OCI-LY3 (cell line): ENCODE measurements around the gene SMTNL2.
"Not testable (repeated sequence)": the region's sequence is repeated elsewhere in the genome, so short reads cannot be mapped to it uniquely, and the experiment has no call there.

Source experiments
- H2AFZ ChIP-seq: fragments of 200-600, 300-600 bp; shearing (Covaris generic); 2 replicates; pipeline ENCODE4 v1.6.0; 2014; ENCODE audit warnings: antibody characterized with exemption, low read depth, low read length
- H3K27ac ChIP-seq: fragments of 200-600, 300-600 bp; sonication (generic); 2 replicates; pipeline ENCODE4 v1.5.1; 2014; ENCODE audit warnings: mild to moderate bottlenecking, low read length, moderate library complexity, mixed read lengths
- H3K27me3 ChIP-seq: fragments of 200-600, 300-600 bp; sonication (generic); 2 replicates; pipeline ENCODE4 v1.6.1; 2014; ENCODE audit warnings: low read depth, low read length, mixed read lengths
- H3K36me3 ChIP-seq: fragments of 200-600, 300-600 bp; sonication (generic); replicated peaks from 2 replicates; pipeline ENCODE3; 2014; ENCODE audit warnings: low read depth, low read length, mixed read lengths
- H3K4me1 ChIP-seq: fragments of 300-600, 200-600 bp; sonication (generic); 2 replicates; pipeline ENCODE4 v1.6.1; 2014; ENCODE audit warnings: low read length, mixed read lengths
- H3K4me2 ChIP-seq: fragments of 200-600, 300-600 bp; sonication (generic); 2 replicates; pipeline ENCODE4 v1.6.1; 2014; ENCODE audit warnings: low read length, mixed read lengths
- H3K4me3 ChIP-seq: fragments of 300-600, 200-600 bp; sonication (generic); 2 replicates; pipeline ENCODE4 v1.5.1; 2014; ENCODE audit warnings: antibody characterized with exemption, mild to moderate bottlenecking, low read length, moderate library complexity
- H3K79me2 ChIP-seq: fragments of 300-600, 200-600 bp; shearing (Covaris generic); 2 replicates; pipeline ENCODE4 v1.6.1; 2014; ENCODE audit warnings: mild to moderate bottlenecking, low read length, mixed read lengths
- H3K9ac ChIP-seq: fragments of 300-600, 200-600 bp; shearing (Covaris generic); 2 replicates; pipeline ENCODE4 v1.6.0; 2014; ENCODE audit warnings: mild to moderate bottlenecking, low read length, moderate library complexity
- H3K9me3 ChIP-seq: fragments of 200-600, 300-600 bp; shearing (Covaris generic); 2 replicates; pipeline ENCODE4 v1.6.1; 2014; ENCODE audit warnings: low read length, mixed read lengths; ENCODE audit not compliant: insufficient read depth
- H4K20me1 ChIP-seq: fragments of 200-600, 300-600 bp; sonication (generic); 2 replicates; pipeline ENCODE4 v1.6.1; 2016; ENCODE audit warnings: low read length, mixed read lengths; ENCODE audit not compliant: insufficient read depth
- EZH2phosphoT487 ChIP-seq: fragments of 200-600 bp; shearing (Covaris generic); IDR thresholded peaks from 2 replicates; pipeline ENCODE4 v1.6.1; 2018; ENCODE audit warnings: antibody characterized with exemption, mixed run types, low read depth
- TF ChIP-seq, protein P1 (sequence below): fragments of 200-600, 300-600 bp; sonication (generic); IDR thresholded peaks from 2 replicates; pipeline ENCODE4 v1.5.1; 2014; ENCODE audit warnings: antibody characterized with exemption, low read length, low read depth

The SMTNL2 gene

DNA sequence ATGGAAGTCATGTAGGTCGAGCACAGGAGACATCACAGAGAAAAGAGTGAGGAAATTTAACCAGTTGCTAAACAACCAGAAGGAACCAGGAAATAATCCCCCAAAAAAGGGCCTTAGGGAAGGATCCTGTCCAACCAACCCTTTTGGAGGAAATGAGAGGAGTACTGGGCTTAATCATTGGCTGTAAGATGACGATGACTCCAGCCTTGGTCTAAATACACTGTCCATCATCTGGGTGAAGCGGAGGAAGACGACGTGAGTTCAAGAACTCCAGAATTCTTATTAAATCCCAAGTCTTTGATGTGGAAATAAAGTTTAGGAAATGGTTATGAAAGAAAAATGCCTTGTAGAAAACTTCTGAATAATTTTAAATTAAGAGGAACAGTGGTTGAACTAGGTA is 68.7 kb downstream of the SMTNL2 start:
- no peak overlapping the region for H3K9ac ChIP-seq
- no peaks in the 10 kb centered on the region for H3K27me3 ChIP-seq
- no peaks in the 10 kb centered on the region for H3K79me2 ChIP-seq
- no peak overlapping the region for H3K27ac ChIP-seq
- H4K20me1 ChIP-seq, result no peaks in the 10 kb centered on the region
- no peak overlapping the region for H3K4me2 ChIP-seq
- H3K36me3 ChIP-seq, result no peaks in the 10 kb centered on the region
- no peaks in the 10 kb centered on the region; the same call in 1 of the 2 replicates for H3K4me1 ChIP-seq
- no peaks in the 10 kb centered on the region for H3K9me3 ChIP-seq
- no peak for TF ChIP-seq EZH2phosphoT487
- TF ChIP-seq, protein P1, sequence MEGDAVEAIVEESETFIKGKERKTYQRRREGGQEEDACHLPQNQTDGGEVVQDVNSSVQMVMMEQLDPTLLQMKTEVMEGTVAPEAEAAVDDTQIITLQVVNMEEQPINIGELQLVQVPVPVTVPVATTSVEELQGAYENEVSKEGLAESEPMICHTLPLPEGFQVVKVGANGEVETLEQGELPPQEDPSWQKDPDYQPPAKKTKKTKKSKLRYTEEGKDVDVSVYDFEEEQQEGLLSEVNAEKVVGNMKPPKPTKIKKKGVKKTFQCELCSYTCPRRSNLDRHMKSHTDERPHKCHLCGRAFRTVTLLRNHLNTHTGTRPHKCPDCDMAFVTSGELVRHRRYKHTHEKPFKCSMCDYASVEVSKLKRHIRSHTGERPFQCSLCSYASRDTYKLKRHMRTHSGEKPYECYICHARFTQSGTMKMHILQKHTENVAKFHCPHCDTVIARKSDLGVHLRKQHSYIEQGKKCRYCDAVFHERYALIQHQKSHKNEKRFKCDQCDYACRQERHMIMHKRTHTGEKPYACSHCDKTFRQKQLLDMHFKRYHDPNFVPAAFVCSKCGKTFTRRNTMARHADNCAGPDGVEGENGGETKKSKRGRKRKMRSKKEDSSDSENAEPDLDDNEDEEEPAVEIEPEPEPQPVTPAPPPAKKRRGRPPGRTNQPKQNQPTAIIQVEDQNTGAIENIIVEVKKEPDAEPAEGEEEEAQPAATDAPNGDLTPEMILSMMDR, result no peak
- no peak overlapping the region for H2AFZ ChIP-seq
- no peak overlapping the region for H3K4me3 ChIP-seq

GRCh38 chr17:4655933-4656332 is 71.6 kb downstream of the SMTNL2 start:
- not testable (repeated sequence) for H3K4me2 ChIP-seq, H3K79me2 ChIP-seq, H3K4me3 ChIP-seq, H4K20me1 ChIP-seq, H3K4me1 ChIP-seq, H3K9ac ChIP-seq, H3K27me3 ChIP-seq, H2AFZ ChIP-seq, H3K9me3 ChIP-seq, H3K27ac ChIP-seq, H3K36me3 ChIP-seq

- no peak overlapping the region for H3K27ac ChIP-seq
- no peaks in the 10 kb centered on the region for H3K27me3 ChIP-seq
- no peak overlapping the region for H3K4me3 ChIP-seq
- H3K79me2 ChIP-seq, result no peaks in the 10 kb centered on the region
- H3K4me2 ChIP-seq, result no peak overlapping the region
- H3K9me3 ChIP-seq, result no peaks in the 10 kb centered on the region
- no peaks in the 10 kb centered on the region for H3K4me1 ChIP-seq
- no peaks in the 10 kb centered on the region for H3K36me3 ChIP-seq
- H3K9ac ChIP-seq, result no peak overlapping the region
- no peaks in the 10 kb centered on the region for H4K20me1 ChIP-seq
- H2AFZ ChIP-seq, result no peak overlapping the region
- TF ChIP-seq, protein P1, result no peak
- no peak for TF ChIP-seq EZH2phosphoT487
These were observed 73.3 kb downstream of the SMTNL2 start for GRCh38 chr17:4657678-4658077.
